ENCODE measurements around the gene TRMT44.

TRMT44 gene

DNA sequence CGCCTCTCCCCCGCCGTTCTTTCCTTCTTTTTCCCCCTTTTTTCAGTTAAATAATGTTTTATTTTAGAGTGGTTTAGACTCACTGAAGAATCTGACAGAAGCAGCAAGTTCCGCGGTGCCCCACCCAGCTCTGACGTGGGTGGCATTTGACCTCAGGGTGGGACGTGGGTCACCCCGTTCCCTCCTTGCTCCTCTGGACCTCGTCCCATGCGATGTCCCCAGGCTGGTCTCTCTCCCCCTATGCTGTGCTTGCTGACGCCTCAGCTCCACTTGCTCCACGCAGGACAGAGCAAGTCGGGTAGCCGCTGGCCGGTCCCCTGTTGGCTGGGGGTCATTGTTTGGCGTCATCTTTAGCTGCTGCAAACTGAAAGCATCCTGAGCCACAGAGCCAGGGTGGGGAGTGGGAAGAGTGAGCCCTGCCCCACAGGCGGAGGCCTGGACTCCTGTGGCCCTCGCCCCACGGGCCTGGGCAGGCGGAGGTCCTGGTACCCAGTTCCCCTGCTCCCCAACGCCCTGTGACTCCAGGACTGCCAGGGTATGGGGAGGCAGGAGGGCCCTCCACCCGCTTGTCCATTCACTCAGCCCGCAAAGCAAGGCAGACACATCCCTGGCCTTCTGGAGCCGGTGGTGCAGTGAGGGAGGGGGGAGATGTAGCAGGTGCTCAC, 30.8 kb downstream of the TRMT44 start (continued):
- TF ChIP-seq, protein P1, sequence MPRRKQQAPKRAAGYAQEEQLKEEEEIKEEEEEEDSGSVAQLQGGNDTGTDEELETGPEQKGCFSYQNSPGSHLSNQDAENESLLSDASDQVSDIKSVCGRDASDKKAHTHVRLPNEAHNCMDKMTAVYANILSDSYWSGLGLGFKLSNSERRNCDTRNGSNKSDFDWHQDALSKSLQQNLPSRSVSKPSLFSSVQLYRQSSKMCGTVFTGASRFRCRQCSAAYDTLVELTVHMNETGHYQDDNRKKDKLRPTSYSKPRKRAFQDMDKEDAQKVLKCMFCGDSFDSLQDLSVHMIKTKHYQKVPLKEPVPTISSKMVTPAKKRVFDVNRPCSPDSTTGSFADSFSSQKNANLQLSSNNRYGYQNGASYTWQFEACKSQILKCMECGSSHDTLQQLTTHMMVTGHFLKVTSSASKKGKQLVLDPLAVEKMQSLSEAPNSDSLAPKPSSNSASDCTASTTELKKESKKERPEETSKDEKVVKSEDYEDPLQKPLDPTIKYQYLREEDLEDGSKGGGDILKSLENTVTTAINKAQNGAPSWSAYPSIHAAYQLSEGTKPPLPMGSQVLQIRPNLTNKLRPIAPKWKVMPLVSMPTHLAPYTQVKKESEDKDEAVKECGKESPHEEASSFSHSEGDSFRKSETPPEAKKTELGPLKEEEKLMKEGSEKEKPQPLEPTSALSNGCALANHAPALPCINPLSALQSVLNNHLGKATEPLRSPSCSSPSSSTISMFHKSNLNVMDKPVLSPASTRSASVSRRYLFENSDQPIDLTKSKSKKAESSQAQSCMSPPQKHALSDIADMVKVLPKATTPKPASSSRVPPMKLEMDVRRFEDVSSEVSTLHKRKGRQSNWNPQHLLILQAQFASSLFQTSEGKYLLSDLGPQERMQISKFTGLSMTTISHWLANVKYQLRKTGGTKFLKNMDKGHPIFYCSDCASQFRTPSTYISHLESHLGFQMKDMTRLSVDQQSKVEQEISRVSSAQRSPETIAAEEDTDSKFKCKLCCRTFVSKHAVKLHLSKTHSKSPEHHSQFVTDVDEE (CRISPR knock-in tag; IDR thresholded peaks at IDR 0.05) = no peak
- no peak for TF ChIP-seq ISL1 (CRISPR knock-in tag; IDR thresholded peaks at IDR 0.05)
- no peak for TF ChIP-seq ZC3H10 (CRISPR knock-in tag; IDR thresholded peaks at IDR 0.05)
- no peak for TF ChIP-seq PPARA (CRISPR knock-in tag; IDR thresholded peaks at IDR 0.05; ENCODE audit: borderline replicate concordance)
- TF ChIP-seq, protein P2, sequence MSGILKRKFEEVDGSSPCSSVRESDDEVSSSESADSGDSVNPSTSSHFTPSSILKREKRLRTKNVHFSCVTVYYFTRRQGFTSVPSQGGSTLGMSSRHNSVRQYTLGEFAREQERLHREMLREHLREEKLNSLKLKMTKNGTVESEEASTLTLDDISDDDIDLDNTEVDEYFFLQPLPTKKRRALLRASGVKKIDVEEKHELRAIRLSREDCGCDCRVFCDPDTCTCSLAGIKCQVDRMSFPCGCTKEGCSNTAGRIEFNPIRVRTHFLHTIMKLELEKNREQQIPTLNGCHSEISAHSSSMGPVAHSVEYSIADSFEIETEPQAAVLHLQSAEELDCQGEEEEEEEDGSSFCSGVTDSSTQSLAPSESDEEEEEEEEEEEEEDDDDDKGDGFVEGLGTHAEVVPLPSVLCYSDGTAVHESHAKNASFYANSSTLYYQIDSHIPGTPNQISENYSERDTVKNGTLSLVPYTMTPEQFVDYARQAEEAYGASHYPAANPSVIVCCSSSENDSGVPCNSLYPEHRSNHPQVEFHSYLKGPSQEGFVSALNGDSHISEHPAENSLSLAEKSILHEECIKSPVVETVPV (CRISPR knock-in tag; IDR thresholded peaks at IDR 0.05) = no peak
- TF ChIP-seq ESRRG (CRISPR knock-in tag; IDR thresholded peaks at IDR 0.05) = no peak
- no peak for TF ChIP-seq ZNF565 (CRISPR knock-in tag; conservative IDR thresholded peaks at IDR 0.05; ENCODE audit: low read depth)

DNA sequence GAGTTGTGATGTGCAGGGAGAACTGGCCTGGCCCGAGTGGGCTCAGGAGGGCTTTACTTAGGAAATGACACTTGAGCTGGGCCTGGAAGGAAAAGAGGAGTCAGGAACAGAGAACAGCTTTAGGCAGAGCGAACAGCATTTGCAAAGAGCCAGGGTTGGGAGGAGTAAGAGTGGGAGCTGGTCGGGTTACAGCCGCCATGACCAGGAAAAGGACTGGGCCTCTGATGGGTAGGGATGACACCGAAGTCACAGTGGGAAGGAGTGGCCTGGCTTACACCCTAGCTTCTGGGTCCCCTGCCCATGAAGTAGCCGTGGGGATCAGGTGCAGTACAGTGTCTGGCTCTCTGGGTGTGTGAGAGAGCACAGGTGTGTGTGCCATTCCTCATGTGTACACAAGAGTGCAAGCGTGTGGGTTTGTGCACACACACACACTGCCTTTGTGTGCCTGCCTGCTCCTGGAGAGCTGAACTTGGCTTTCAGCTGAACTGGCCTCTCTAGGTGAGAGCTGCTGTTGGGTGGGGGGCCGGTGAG, 31.6 kb downstream of the TRMT44 start:
- no peak for ATAC-seq
- TF ChIP-seq ESRRG (CRISPR knock-in tag; IDR thresholded peaks at IDR 0.05) (no peak), ZFP3 (CRISPR knock-in tag; IDR thresholded peaks at IDR 0.05) (no peak), PPARA (CRISPR knock-in tag; IDR thresholded peaks at IDR 0.05; ENCODE audit: borderline replicate concordance) (no peak), ZNF8 (CRISPR knock-in tag; IDR thresholded peaks at IDR 0.05) (no peak), BACH2 (CRISPR knock-in tag; IDR thresholded peaks at IDR 0.05; ENCODE audit: borderline replicate concordance) (no peak), SNAI2 (CRISPR knock-in tag; IDR thresholded peaks at IDR 0.05) (no peak), TOX (CRISPR knock-in tag; IDR thresholded peaks at IDR 0.05; ENCODE audit: borderline replicate concordance) (no peak), GLIS3 (CRISPR knock-in tag; IDR thresholded peaks at IDR 0.05) (no peak), TCF4 (CRISPR knock-in tag; IDR thresholded peaks at IDR 0.05; ENCODE audit: borderline replicate concordance) (no peak), ZNF70 (CRISPR knock-in tag; IDR thresholded peaks at IDR 0.05) (no peak), RARB (CRISPR knock-in tag; IDR thresholded peaks at IDR 0.05) (no peak), ZC3H10 (CRISPR knock-in tag; IDR thresholded peaks at IDR 0.05) (no peak), ZNF565 (CRISPR knock-in tag; conservative IDR thresholded peaks at IDR 0.05; ENCODE audit: low read depth) (no peak), OSR1 (CRISPR knock-in tag; IDR thresholded peaks at IDR 0.05) (no peak), ISL1 (CRISPR knock-in tag; IDR thresholded peaks at IDR 0.05) (no peak), ARNTL (CRISPR knock-in tag; IDR thresholded peaks at IDR 0.05; ENCODE audit: borderline replicate concordance, low read depth) (no peak)
- TF ChIP-seq, protein P3, sequence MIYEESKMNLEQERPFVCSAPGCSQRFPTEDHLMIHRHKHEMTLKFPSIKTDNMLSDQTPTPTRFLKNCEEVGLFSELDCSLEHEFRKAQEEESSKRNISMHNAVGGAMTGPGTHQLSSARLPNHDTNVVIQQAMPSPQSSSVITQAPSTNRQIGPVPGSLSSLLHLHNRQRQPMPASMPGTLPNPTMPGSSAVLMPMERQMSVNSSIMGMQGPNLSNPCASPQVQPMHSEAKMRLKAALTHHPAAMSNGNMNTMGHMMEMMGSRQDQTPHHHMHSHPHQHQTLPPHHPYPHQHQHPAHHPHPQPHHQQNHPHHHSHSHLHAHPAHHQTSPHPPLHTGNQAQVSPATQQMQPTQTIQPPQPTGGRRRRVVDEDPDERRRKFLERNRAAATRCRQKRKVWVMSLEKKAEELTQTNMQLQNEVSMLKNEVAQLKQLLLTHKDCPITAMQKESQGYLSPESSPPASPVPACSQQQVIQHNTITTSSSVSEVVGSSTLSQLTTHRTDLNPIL (CRISPR knock-in tag; IDR thresholded peaks at IDR 0.05; ENCODE audit: low read depth) = no peak
- TF ChIP-seq, protein P1 (CRISPR knock-in tag; IDR thresholded peaks at IDR 0.05) = no peak
- TF ChIP-seq, protein P2 (CRISPR knock-in tag; IDR thresholded peaks at IDR 0.05) = no peak
- TF ChIP-seq, protein P4, sequence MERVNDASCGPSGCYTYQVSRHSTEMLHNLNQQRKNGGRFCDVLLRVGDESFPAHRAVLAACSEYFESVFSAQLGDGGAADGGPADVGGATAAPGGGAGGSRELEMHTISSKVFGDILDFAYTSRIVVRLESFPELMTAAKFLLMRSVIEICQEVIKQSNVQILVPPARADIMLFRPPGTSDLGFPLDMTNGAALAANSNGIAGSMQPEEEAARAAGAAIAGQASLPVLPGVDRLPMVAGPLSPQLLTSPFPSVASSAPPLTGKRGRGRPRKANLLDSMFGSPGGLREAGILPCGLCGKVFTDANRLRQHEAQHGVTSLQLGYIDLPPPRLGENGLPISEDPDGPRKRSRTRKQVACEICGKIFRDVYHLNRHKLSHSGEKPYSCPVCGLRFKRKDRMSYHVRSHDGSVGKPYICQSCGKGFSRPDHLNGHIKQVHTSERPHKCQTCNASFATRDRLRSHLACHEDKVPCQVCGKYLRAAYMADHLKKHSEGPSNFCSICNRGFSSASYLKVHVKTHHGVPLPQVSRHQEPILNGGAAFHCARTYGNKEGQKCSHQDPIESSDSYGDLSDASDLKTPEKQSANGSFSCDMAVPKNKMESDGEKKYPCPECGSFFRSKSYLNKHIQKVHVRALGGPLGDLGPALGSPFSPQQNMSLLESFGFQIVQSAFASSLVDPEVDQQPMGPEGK (CRISPR knock-in tag; IDR thresholded peaks at IDR 0.05; ENCODE audit: borderline replicate concordance) = no peak
